Body of pancreas (tissue), 4 donors: ENCODE data around the gene TRPM2. TPM values are rescaled to one million over a fixed set of nuclear protein-coding genes. Genes with fewer than 3 reads are reported as not detected.

Experiments
- ATAC-seq: fragments of 150-250 bp; one replicate; pipeline ENCODE4 v1.9.1; 2016
- DNase-seq, 4 donors: peaks; one replicate each; pipeline ENCODE4 v3.0.0-alpha.2; 2019
- H3K27ac ChIP-seq, 4 donors: fragments of 200-600 bp; sonication (generic); 1 replicate in 3 of 4; 2 replicates in 1 of 4; pipeline versions ENCODE4 v1.5.1 to v1.6.1; 2016 to 2019; ENCODE audit warnings: mild to moderate bottlenecking in 1 of 4, mixed read lengths in 1 of 4, moderate library complexity in 1 of 4
- H3K27me3 ChIP-seq, 2 donors: fragments of 200-600 bp; sonication (generic); one replicate each; pipeline ENCODE4 v1.6.0; 2016; ENCODE audit warnings: mild to moderate bottlenecking in 1 of 2
- H3K36me3 ChIP-seq, 2 donors: fragments of 200-600 bp; sonication (generic); replicated peaks in 1 of 2; 2 replicates each; pipeline ENCODE4 v1.5.1; 2016; ENCODE audit warnings: low read depth in 2 of 2; ENCODE audit not compliant: insufficient read depth in 1 of 2
- H3K4me1 ChIP-seq: fragments of 200-600 bp; sonication (generic); one replicate; pipeline ENCODE4 v1.6.0; 2016
- H3K4me3 ChIP-seq, 2 donors: fragments of 200-600 bp; sonication (generic); 1 replicate in 1 of 2; 2 replicates in 1 of 2; pipeline ENCODE4 v1.5.1; 2016 to 2019
- H3K9me3 ChIP-seq, 3 donors: fragments of 200-600 bp; sonication (generic); 1 replicate in 2 of 3; 2 replicates in 1 of 3; pipeline ENCODE4 v1.5.1; 2016
- POLR2A ChIP-seq, 3 donors: fragments of 450-650 bp; IDR thresholded peaks; one replicate each; pipeline ENCODE4 v1.6.1; 2016; ENCODE audit warnings: antibody characterized with exemption in 3 of 3, mild to moderate bottlenecking in 2 of 3
- WGBS, 2 donors: methylation state at CpG; one replicate each; pipeline ENCODE4 v1.1.5; 2017; 5-methylcytosine and 5-hydroxymethylcytosine counted together
- intact Hi-C: fragments of 100-400 bp; cut with DNase I; formaldehyde crosslinking; loops from one replicate; pipeline ENCODE4 v1.15.1; 2023
- total RNA-seq, 2 donors: library from RNA; depleted of rRNA; stranded (reverse); fragments of >200 nt; gene quantifications; one replicate each; pipeline ENCODE4 v1.1.0, GENCODE V29; 2016
- TF ChIP-seq, protein P1 (sequence below), 7 experiments: fragments of 450-650 bp in 4 of 7; fragments of 200-600 bp in 3 of 7; sonication (generic) in 3 of 7; IDR thresholded peaks; one replicate each; pipeline ENCODE4 v1.5.1; 2016 to 2019; ENCODE audit warnings: antibody characterized with exemption in 7 of 7

The TRPM2 gene
- total RNA-seq, 2 donors from 2014 or later, result 2.1 to 2.3 TPM

DNA sequence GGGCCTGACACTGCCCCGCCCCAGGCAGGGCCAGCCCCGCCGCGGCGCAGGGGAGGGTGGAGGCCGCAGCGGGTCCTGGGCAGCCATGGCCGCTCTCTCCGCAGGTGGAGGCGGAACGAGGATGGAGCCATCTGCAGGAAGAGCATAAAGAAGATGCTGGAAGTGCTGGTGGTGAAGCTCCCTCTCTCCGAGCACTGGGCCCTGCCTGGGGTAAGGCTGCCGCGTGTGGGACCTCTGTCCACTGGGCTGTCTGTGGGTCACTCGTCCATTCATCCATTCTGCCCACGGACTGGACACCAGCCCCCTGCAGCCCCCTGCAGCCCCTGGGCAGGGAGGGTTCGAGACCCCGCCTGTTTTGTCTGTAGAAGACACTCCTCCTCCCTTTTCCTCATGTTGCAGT lies 83.5 kb downstream of the TRPM2 start:
- ATAC-seq, result no peak
- no peaks in the 10 kb centered on the region for H3K36me3 ChIP-seq
- WGBS, 2 donors, result 87 to 88% methylated on average over 15 to 16 of the region's 18 CpGs
- no peak overlapping the region for H3K27ac ChIP-seq
- intact Hi-C loops, result no loop called here
- H3K9me3 ChIP-seq, result no peaks in the 10 kb centered on the region
- H3K27me3 ChIP-seq, result no peaks in the 10 kb centered on the region
- no peak for TF ChIP-seq POLR2A (IDR thresholded peaks at IDR 0.05)
- TF ChIP-seq, protein P1, sequence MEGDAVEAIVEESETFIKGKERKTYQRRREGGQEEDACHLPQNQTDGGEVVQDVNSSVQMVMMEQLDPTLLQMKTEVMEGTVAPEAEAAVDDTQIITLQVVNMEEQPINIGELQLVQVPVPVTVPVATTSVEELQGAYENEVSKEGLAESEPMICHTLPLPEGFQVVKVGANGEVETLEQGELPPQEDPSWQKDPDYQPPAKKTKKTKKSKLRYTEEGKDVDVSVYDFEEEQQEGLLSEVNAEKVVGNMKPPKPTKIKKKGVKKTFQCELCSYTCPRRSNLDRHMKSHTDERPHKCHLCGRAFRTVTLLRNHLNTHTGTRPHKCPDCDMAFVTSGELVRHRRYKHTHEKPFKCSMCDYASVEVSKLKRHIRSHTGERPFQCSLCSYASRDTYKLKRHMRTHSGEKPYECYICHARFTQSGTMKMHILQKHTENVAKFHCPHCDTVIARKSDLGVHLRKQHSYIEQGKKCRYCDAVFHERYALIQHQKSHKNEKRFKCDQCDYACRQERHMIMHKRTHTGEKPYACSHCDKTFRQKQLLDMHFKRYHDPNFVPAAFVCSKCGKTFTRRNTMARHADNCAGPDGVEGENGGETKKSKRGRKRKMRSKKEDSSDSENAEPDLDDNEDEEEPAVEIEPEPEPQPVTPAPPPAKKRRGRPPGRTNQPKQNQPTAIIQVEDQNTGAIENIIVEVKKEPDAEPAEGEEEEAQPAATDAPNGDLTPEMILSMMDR (IDR thresholded peaks at IDR 0.05), result no peak
- H3K4me3 ChIP-seq, result no peak overlapping the region
- peak in 1 of 4 donors; percentile 5 for DNase-seq
- H3K4me1 ChIP-seq, result peaks cover 12% of the 10 kb centered on the region

DNA sequence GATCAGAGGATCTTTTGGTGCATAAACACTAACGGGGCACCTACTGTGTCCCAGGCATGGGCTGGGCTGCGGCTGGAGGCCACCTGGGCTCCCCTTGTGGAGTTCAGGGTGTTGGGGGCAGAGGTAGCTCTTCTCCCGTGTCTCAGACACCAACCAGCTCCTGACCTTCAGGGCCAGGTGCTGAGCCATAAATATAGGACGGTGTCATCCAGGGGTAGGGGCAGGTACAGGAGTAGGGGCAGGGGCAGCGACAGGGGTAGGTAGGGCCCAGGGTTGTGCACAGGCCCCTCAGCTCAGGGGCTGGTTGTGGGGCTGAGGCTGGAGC lies 83.9 kb downstream of the TRPM2 start:
- Histone ChIP-seq H3K27ac (no peak overlapping the region), H3K27me3 (no peaks in the 10 kb centered on the region), H3K9me3 (no peaks in the 10 kb centered on the region), H3K4me3 (no peak overlapping the region), H3K36me3 (no peaks in the 10 kb centered on the region), H3K4me1 (peaks cover 12% of the 10 kb centered on the region)
- TF ChIP-seq, protein P1 (IDR thresholded peaks at IDR 0.05), result no peak
- no peak for TF ChIP-seq POLR2A (IDR thresholded peaks at IDR 0.05)
- intact Hi-C loops, result no loop called here
- DNase-seq (peak in 1 of 4 donors; percentile 1), ATAC-seq (no peak)
- 82 to 87% methylated on average over 5 of the region's 5 CpGs for WGBS, 2 donors

DNA sequence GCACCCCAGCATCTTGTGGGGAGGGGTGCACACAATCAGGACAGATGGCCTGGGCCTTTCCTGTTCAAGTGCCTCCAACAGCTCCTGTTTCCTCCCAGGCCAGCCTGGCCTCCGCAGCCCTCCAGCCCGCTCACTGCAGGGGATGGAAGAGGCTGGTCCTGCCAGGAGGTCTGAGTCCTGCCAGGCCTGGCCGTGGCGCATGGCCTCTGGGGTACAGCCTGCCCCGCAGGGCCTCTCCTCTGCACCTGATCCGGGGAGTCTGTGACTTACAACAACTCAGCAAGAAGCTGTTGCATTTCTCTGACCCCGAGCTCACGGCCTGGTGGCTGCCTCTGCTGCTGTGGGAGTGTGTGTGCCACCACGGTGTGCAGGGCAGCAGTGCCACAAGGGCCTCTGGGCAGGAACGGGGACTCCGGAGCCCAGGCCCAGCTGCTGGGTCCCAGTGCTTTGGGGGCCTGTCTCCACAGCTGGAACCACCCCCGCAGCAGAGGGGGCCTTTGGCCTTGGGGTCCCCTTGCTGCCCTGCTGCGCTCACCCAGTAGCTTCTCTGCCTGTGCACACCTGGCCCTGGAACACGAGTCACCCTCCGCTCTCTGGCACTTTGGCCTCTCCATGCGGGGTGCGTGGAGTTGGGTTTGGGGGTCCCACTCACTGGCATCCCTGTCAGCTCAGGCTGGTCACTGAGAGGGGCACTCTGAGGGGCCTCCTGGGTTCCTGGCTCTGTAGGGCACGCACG lies 84.4 kb downstream of the TRPM2 start:
- TF ChIP-seq, protein P1 (IDR thresholded peaks at IDR 0.05), result no peak
- TF ChIP-seq POLR2A (IDR thresholded peaks at IDR 0.05), result no peak
- ATAC-seq (no peak), DNase-seq (peak in 1 of 4 donors; percentile 8)
- no peak overlapping the region for H3K4me3 ChIP-seq
- H3K27me3 ChIP-seq, result no peaks in the 10 kb centered on the region
- H3K27ac ChIP-seq, result no peak overlapping the region
- no peaks in the 10 kb centered on the region for H3K36me3 ChIP-seq
- H3K4me1 ChIP-seq, result peaks cover 12% of the 10 kb centered on the region
- H3K9me3 ChIP-seq, result no peaks in the 10 kb centered on the region
- WGBS, 2 donors, result 90 to 100% methylated on average over 1 to 19 of the region's 19 CpGs
- intact Hi-C loops, result no loop called here

DNA sequence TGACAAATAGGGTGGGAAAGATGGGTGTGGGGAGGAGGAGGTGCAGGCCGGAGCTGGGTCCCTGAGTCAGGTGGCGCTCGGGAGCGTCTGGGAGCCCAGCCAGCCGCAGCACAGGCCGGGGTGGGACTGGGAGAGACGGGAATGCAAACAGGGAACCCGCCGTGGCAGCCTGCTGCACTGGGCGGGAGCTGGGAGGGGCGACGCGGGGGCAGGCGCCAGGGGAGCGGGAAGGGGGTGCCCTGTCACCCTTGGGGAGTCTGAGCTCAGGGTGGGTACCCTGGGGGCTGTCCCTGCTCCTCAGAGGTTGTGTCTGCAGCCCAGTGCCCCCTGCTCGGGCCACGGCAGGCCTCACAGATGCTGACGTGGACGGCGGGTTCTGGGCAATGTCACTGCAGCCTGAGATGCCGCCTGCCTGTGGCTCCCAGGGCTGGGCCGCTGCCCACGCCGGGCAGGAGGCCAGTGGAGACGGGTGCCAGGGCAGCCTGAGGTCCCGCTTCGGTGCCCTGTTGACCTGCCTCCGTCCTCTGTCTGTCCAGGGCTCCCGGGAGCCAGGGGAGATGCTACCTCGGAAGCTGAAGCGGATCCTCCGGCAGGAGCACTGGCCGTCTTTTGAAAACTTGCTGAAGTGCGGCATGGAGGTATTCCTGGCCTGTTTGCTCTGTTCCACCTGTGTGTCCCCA lies 85.2 kb downstream of the TRPM2 start:
- peaks cover 12% of the 10 kb centered on the region for H3K4me1 ChIP-seq
- H3K9me3 ChIP-seq, result no peaks in the 10 kb centered on the region
- intact Hi-C loops, result no loop called here
- H3K4me3 ChIP-seq, result no peak overlapping the region
- no peaks in the 10 kb centered on the region for H3K36me3 ChIP-seq
- peak; percentile 75 for ATAC-seq
- 10 to 34% methylated on average over 13 to 34 of the region's 34 CpGs for WGBS, 2 donors
- no peak overlapping the region for H3K27ac ChIP-seq
- H3K27me3 ChIP-seq, result no peaks in the 10 kb centered on the region
- TF ChIP-seq, protein P1 (IDR thresholded peaks at IDR 0.05), result no peak
- TF ChIP-seq POLR2A (IDR thresholded peaks at IDR 0.05), result no peak
- DNase-seq, result peak; percentile 44 to 78 (median 54)
